Activated effector memory CD4-positive, alpha-beta T cell treated with Interleukin-2 at 50 U/mL for 16 hours (primary cell): ENCODE measurements around the gene GRHL3.

Experiments
- DNase-seq: peaks from one replicate; pipeline ENCODE4 v3.0.0-alpha.2; 2020

GRHL3 gene

DNA sequence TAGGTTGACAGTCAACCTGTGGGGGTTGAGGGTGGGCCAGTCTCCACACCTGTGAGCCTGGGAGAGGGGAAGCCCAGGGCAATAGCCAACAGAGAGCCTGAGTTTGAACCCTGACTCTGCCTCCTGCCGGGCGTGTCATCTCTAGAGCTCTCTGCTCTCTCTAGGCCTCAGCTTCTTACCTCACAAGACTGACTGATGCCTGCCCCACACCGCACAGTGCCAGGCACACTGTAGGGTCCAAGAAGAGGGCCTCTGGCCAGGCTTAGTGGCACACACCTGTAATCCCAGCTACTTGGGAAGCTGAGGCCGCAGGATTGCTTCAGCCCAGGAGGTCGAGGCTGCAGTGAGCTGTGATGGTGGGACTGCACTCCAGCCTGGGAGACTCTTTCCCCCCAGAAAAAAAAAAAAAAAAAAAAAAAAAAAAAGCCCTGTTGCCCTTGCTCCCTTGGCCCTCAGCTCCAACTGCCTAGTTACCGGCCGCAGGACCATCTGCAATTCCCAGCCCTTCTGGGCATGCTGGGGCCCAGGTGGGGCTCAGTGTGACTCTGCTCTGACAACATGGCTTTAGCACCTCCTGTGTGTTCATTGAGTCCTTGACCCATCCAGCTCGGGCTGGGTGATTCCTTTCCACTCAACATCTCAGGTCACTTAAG, 25.1 kb downstream of the GRHL3 start:
- DNase-seq, result no peak

DNA sequence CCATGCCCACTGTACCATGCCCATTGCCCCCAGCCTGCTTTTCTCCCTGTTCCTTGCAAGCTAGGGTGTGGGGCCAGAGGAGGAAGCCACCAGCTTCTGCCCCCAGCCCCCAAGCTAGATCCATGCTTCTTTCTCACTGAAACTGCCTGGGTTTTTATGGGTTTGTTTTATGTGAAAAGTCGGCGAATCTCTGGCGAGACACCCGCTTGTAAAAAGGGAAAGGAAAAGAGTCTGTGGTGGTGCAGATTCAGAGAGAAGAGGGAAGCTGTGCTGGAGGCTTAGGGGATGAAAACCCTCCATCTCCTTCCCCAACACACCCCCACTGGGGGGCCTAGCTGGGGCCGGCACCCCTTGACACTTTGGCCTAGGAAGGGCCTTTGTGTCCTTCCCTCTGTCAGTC, 26.2 kb downstream of the GRHL3 start:
- no peak for DNase-seq

DNA sequence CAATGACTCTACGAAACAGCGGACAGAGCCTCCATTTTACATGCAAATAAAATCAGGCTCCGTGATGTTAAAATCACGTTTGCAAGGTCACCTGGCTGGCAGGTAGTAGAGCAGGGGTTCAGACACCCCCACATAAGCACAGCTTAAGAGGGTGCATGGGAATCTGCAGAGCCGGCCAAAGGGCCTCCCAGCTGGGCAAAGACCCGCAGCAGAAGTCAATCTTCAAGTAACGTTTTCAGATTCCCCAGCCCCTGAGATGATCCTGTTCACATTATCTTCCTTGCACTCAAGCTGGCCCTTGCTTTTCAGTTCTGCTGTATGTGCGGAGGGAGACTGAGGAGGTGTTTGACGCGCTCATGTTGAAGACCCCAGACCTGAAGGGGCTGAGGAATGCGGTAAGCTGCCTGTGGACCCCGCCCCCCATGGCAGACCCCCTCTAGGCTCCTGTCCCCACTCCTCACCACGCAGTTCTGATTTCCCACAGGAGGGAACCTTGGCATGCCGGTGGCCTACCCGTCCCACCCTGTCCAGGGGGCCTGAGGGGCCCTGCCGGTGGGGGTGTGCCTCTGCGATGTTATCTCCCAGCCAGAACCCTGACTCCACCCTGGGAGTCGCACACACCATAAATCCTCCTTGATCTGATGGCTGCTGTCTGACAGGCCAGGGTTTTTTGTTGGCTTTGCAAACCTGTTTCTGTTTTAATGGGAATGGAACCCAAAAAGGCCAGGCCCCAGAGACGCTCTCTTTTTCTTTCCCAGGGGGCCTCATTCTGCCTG, 28.2 kb downstream of the GRHL3 start:
- DNase-seq, result no peak

DNA sequence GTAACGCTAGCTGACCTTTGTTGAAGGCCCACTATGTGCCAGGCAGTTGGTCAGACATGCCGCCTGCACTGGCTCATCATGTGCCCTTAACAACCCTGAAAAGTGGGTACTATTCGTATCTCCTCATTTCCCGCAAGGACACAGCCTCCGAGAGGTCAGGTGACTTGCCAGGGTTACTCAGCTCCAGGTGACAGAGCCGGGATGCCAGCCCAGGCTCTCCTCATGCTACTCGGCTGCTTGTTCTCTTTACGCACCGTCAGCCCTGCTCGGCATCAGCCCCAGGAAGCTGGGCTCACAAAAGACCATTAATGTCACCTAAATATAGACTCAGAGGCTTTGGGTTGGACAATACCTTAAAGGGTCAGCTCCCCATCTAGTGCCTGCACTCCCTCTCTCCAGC, 29.0 kb downstream of the GRHL3 start:
- DNase-seq, result no peak

DNA sequence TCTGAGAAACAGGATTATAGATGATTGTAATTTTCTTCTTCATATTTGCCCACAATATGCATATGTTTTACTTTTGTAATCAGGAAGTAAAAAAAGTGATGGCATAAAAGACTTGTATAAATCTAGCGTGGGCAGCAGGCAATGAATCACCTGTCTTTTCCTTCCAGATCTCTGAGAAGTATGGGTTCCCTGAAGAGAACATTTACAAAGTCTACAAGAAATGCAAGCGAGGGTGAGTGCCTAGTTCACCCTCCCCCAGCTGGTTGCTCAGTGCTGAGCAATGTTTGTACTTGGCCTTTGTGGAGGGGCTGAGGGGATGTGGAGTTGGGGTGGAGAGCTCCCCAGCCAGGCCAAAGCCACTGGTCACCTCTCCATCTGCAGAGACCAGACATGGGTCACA, 30.7 kb downstream of the GRHL3 start:
- no peak for DNase-seq

DNA sequence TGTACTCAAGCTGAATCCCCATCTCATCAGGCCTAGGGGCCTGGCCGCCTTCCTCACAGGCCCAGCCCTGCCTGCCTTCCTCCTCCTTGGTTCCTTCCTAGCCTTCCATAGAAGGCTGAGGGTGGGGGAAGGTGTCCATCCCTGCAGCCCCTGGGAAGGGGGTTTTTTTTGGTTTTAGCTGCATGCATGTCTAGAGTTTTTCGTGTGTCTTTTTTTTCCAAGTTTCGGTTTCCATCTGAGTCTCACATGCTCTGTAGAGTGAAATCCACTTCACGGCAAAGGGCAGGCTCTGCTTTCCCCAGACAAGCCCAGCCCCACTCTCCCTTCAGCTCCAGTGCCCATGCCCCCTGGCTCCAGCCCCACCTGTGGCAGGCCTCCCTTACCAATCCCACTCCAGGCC, 32.1 kb downstream of the GRHL3 start:
- no peak for DNase-seq

DNA sequence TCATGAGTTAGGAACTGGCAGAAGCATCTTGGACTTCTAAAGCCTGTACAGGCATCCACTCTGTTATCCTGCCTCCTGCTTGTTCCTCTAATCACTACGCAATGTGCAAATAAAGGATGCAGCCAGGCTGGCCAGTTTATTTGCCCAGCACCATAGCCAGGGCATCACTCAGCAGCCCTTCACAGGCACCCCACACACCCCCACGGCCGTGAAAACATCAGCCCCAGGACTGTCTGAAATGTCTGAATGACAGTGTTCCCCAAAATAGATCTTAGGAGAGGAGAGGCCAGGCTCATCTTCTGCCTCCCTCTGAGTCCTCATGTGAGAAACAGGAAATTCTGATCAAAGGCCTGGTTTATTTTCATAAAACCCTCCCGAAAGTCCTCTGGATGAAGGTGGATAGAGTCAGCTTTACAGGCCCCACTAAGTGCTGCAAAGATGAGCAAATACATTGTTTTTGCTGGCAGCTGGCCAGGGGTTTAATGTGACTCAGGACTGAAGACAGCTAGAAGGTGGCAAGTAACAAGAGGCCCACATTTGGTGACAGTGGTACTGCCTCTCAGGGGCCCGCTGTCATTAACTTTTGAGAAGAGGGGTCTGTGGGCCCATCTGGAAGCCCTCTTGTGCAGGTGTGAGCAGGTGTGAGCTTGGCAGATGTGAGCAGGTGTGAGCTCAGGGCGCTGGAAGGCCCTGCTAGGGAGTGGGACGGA, 32.9 kb downstream of the GRHL3 start:
- DNase-seq, result no peak

DNA sequence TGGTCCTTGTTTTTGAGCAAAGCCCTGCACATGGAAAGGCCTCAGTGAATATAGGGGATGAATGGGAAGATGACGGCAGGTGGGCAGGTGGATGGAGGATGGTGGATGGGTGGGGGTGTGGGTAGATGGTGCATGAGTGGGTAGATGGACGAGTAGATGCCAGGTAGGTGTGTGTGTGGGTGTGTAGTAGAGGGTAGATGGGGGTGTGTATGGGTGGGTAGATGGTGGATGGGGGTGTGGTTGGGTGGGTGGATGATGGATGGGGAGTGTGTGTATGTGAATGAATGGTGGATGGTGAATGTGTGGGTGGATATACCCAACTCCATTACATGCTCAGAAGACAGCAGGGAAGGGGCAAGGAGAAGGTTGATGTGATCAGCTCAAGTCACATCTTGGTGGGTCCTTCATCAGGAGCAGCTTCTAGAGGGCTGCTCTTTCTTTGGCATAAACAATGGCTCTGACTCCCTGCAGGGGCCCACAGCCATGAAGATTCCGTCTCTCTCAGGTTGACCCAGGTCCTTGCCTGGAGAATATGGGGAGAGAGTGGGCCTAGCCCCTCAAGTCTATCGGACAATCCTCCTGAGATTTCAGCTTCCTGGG, 34.2 kb downstream of the GRHL3 start:
- DNase-seq, result no peak

DNA sequence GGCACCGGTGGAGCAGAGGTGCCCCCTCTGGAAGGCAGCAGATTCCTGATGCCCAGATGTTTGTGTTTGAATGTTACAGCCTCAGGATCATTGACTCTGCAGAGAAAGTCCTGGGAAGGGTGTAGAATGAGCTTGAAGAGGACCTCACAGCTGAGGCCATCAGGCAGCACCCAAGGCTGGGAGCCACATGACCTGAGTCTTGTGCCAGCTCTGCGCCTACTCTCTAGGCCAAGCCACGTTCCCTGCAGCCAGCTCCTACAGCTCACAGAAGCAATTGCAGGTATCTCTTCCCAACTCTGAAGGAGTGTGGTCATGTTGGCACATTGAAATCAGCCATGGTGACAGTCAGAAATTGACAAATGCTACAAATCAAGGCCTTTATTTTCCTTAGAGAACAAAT, 36.3 kb downstream of the GRHL3 start:
- no peak for DNase-seq

DNA sequence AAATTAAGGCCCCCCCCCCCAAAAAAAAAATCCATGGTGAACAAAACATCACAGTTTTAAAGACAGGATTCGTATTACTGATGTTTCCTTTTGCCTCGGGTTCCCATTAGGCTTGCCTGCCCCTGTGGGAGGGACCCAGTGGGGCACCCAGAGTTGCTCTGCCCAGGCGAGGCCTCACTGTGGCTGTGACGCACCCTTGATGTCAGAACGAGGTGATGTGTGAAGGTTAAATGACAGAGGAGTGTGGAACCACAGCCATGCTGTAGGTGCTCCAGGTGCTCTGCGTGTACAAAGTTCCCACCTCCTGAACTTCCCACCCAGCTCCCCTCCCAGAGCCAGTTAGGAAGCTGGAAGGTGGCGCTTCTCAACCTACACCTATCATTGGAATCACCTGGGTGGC, 37.9 kb downstream of the GRHL3 start:
- DNase-seq, result no peak

DNA sequence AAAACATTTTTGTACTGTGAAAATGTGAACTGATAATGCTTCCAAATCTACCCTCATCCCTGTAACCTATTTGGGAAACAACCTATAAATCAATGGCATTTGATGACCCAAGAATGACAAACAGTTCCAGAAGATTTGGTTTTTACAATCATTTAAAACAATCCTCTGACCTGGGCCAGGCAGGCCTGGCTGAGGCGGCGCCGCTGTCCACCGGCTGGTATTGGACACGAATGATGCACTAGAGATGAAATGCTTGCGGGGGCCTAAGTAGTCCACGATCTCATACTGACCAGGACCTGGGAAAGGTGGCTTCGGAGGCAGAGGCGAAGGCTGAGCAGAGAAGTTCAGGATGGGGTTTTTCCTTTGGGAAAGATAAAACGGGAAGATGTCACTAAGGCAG, 41.5 kb downstream of the GRHL3 start:
- no peak for DNase-seq

DNA sequence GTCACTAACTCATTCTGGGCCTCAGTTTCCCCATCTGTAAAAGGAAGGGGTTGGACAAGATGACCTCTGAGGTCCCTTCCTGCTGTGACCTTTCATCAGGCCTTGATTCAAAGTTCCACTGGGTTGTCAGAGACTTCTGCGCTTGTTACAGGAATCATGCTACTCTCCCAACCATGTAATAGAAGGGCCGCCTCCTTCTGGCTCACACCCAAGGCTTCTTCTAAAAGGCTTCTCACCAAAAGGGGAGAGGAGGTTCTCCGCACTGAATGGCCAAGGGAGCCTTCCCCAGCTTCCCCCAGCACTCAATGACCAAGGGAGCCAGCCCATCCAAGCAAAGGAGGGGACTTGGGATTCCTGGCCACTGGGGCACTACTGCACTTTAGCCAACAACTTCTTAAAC, 42.7 kb downstream of the GRHL3 start:
- DNase-seq, result no peak

DNA sequence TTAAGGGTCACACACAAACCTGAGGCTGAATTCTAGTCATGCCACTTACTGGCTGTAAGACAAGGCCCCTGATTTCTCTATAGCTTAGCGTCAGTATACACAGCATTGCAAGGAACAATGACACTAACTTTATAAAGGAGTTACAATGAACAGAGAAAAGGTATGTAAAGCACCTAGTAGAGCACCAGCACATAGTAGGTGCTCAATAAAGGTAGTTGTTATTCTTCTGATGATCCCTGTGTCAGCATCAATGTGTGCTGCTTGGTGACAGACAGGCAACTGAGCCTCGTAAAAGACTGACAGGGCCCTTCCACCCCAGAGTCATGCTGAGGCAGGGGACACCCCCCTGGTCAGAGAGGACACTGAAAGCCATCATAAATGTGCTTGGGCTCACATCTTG, 43.2 kb downstream of the GRHL3 start:
- DNase-seq, result no peak

DNA sequence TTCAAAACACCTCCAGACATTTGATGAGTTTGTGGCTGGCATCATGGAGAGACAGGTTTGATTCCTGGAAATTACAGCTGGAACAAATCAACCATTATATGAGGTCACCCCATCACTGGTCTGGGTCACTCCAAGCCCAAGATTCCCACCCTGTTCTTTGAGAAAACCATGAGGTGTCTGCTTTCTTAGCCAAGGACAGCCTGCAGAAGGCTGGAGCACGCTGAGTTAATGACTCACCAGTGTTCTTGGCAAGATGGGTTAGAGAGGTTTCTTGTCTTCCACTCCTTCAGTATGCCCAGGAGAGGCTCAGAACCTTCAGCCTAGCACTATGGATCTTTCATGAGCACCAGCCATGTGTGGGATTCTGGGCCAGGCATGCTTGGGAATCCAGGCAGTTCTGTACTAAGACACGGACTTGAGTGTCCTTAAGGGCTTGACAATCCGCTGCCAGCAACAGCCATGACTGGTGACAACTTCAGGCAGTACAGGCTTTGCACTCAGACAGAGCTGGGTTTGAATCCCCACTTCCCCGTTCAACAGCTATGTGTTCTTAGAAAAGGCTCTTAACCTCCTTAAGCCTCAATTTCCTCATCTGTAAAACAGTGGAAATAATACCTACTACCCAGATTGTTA, 43.9 kb downstream of the GRHL3 start:
- no peak for DNase-seq

DNA sequence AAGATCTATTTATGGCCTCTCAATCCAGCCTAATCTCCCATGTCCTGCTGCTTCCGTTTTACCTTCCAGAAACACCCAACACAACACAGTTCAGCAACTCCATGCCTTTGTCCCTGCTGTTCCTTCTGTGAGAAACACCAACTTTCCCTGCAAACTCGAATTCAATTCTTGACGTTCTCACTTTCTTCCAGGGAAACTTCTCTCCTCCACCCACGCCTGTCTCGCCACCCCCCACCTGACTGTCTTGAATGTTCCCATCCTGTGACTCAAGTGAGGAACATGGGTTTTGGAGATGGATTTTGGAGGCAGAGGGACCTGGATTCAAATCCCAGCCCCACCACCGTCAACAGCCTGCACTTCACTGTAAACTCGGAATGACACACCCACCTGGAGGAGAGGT, 44.8 kb downstream of the GRHL3 start:
- DNase-seq, result no peak

DNA sequence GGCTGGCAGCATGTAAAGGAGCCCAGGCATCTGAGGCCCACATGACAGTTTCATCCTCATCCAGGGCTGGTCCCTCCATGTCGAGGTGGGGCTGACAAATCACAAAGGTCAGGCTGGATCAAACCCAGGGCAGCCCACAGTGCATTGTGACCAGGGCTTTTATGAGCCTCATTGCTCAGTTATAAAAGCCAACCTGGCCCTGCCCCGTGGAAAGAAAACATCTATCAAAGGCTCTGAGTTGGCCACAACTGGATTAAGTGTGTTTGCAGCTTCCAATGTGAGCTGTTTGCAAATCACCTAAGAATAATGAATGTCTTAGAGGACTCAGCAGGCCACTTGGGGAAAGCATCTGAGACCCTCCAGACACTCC, 45.4 kb downstream of the GRHL3 start:
- no peak for DNase-seq

DNA sequence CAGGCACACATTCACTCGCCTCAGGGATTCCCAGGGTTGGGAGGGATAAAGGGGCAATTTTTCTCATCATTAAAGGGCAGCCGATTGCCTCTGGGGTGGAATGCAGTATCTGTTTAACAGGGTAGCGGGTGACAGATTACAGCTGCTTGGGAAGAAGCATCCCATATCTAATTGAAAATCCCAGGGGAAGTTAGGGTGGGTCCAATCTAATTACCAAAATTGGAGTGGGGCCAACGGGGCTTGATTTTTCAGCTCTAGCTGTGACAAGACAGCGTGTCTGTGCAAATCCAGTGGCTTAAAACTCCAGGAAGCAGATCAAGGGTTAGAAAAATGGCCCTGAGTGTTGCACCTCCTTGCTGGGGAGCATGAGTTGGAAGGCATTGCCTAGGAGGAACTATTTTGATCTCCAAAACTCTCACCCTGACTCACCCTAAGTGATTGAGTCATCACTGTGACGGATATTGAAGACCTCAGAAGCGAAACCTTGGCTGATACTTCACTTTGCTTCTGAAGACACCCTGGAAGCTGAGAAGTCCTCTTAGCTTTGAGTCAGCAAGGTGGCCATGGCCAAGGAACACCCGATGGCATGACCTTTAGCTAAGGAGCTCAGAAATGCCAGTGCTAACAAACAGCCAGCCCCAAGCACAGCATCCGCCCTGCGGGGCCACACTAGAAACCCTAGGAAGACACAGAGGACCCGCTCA, 46.0 kb downstream of the GRHL3 start:
- no peak for DNase-seq

DNA sequence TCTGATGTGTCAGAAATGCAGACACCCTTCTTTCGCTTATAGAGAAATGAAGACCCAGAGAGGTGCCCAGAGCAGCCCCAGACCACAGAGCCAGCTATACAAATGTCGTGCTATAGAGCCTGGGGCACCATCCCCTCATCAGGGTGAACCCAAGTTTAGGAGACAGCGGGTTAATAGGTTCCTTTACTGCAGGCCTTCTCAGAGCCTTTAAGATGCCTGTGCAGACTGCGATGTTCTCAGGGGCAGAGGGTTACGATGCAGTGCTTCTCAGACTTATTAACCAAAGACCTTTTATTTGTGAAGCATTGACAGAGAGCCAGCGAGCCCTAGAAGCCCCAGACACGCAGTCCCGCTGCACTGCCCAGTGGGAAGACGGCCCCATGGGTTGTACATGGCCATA, 47.5 kb downstream of the GRHL3 start:
- no peak for DNase-seq

DNA sequence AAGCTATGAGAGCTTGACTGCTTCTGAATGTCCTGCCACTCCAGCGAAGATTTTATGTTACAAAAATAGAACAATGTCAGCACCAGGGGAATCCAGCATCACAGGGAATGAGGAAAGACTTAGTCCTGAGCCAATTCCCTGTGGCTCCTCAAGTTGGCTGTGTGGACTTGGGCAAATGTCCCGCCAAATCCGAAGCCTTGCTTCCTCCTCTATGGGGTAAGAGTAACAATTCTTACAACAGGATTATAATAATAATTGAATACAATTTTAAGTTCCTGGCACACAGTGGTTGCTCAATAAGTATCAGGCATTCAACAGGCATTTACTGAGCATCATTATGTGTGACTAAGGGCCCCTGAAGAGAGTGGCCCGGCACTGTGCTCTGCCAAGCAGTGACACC, 50.0 kb downstream of the GRHL3 start:
- DNase-seq, result no peak

DNA sequence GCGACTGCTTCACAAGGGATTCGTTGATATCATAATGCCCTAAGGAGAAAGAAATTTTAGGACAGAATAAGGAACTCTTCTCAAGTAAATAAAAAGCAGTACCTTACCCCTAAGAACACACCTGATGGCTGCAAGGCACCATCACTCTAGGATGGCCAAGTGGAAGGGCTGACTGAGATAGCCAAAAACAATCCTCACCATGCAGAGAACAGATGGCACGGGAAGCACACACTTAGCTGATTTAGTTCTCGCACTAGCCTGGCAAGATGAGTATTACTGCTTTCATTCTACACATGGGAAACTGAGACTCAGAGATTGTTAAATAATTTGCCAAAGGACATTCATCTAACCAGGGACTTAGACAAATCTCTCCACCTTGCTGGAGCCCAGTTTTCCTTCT, 50.6 kb downstream of the GRHL3 start:
- no peak for DNase-seq

DNA sequence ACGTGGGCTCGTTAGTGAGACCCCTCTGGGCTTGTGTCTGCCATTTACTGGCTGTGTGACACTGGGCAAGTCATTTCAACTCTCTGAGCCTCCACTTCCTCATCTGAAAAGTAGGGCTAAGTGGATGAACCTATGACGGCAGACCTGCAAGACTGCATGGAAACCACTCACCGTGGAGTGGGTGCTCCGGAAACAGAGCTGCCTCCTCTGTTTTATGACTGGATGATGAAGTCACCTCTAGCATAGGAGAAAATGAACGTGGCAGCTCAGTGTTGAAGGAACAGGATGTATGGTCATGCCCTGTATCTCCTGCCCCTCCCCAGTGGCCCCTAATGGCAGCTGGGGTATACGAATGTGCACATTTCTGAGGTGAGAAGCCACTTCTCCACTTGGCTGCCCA, 53.9 kb downstream of the GRHL3 start:
- no peak for DNase-seq

DNA sequence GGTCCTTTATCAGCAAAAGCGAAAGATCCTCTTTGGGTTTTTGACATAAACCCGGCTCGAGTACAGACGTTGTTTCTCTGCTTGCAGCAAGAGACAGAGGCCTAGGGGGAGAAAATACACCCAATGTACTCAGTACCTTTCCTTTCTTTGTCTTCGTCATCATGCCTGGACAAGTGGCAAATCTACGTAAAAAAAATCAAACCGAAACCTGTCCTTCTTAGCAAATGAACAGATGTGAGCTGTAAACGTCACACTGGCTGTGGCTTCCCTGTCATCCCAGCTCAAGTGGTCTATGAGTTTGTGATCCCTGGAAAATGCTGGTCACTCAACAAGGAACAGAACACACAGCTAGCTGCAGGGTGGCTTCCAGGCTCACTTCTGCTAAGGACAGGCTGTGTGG, 54.6 kb downstream of the GRHL3 start:
- no peak for DNase-seq
